Thoracic aorta endothelial cell (primary cell): ENCODE measurements around the gene MSLN. TPM values are rescaled to one million over a fixed set of nuclear protein-coding genes. Genes with fewer than 3 reads are reported as not detected.

Experiments used
- small RNA-seq: library from RNA; depleted of rRNA; stranded (forward); fragments of <200 nt; gene quantifications from one replicate; pipeline ENCODE3, GENCODE V24; 2012
- total RNA-seq: library from RNA; depleted of rRNA; stranded (reverse); fragments of >200 nt; gene quantifications from 2 replicates; pipeline ENCODE4 v1.2.3, GENCODE V29; 2012

Gene MSLN
- total RNA-seq: not detected in 2 replicates

GRCh38 chr16:760545-761343 is at the start of gene MSLN:
TSS of gene MSLN (plus strand) at chr16:760734. CDS start at chr16:762681, 1,947 bp downstream.

GRCh38 chr16:714558-715476 is 45.7 kb upstream of the MSLN start, which contains the start of gene METRN:
TSS of gene METRN (plus strand) at chr16:715118. CDS start at chr16:715290, 172 bp downstream.

GRCh38 chr16:720990-721764 is 39.4 kb upstream of the MSLN start, which contains the start of gene ANTKMT:
TSS of gene ANTKMT (plus strand) at chr16:721146. CDS start at chr16:721275, 129 bp downstream.

GRCh38 chr16:726438-727290 is 33.9 kb upstream of the MSLN start, which contains the start of the genes CCDC78 and HAGHL:
TSS of gene CCDC78 (minus strand) at chr16:726443. CDS start at chr16:726367, 76 bp downstream.
TSS of gene HAGHL (plus strand) at chr16:727106. CDS start at chr16:727510, 404 bp downstream.

GRCh38 chr16:740764-741505 is 19.6 kb upstream of the MSLN start, which contains the start of gene CIAO3:
TSS of gene CIAO3 (minus strand) at chr16:740997. CDS start at chr16:740985, 12 bp downstream.

GRCh38 chr16:787978-788398 is 27.5 kb downstream of the MSLN start, which contains the start of gene RPUSD1:
TSS of gene RPUSD1 (minus strand) at chr16:788381. CDS start at chr16:787737, 644 bp downstream.

DNA sequence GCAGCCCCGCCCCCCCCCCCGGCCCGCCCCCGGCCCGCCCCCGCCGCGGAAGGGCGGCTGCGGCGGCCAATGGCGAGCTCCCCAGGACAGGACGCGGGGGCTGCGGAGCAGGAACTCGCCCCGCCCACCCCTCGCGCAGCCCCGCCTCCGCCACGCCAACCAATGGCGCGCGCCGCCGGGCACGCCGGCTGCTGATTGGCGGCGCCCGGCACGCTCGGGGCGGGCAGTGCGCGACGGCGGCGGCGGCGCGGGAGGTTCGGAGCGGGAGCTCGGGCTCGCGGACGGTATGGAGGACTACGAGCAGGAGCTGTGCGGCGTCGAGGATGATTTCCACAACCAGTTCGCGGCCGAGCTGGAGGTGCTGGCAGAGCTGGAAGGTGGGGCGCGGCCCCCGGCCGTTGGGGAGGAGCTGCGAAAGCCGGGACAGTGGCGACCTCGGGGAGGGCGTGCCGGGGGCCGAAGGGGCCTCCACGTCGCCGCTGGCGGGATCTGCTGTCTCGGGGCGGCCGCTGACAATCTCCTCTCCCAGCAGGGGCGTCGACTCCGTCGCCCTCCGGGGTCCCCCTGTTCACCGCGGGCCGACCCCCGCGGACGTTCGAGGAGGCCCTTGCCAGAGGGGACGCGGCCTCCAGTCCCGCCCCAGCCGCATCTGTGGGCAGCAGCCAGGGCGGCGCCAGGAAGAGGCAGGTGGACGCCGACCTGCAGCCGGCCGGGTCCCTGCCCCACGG is 28.0 kb downstream of the MSLN start, which contains the start of gene CHTF18:
CHTF18 (plus strand) TSS at position 222 of the 728 bp plus-strand sequence; CDS start at position 287, 65 bp downstream.

DNA sequence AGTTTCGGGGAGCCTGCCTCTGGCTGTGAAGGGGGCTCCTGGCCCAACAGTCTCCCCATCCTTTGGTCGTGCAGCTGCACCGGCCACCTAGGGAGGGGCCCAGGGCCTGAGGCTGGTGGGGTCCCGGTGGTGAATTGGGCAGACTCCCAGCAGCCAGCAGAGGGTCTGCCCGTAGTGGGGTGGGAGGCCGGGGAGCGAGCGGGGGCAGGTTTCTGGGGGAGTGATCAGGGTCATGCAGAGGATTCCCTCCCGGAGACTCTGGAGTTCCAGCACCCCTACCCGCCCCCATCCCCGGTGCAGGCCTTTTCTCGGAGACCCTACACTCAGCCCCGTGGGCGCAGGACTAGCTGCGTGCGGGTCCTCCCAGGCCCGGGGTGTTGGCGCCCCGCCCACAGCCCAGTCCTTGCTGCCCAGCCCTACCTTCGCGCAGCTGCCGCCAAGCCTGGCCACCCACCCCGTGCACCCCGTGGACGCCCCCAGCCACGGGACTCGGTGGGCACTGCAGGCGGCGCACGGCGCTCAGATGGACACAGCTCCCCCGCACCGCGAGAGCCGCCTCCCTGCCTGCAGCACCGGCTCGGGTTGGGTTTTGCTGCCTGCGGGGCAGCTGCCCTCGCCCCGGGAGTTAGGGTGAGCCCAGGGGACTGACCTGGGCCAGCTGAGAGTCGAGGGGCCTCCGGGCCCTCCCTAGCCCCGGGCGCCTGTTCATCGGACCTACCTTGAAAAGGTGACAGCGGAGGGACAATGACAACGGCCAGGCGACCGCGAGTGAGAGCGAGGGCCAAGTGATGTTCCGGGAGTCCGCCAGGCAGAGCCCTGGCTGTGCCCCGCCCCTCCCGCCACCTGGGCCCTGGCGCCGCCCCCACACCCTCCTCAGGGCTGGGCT is 39.7 kb downstream of the MSLN start, which contains the start of gene GNG13:
GNG13 (minus strand) TSS at position 787 of the 886 bp plus-strand sequence. CDS start 1,657 bp downstream, outside the sequence.

Small RNA genes within 50 kb of the gene (small RNA-seq; reads per million reads assigned to genes)
- gene MIR662: not detected

Other genes starting within 250 kb of the MSLN start
- gene CAPN15, start 233.0 kb upstream of the MSLN start, total RNA-seq: 42.2 and 70.2 TPM in 2 replicates
- 0.07 TPM in 1 of 2 replicates, not detected in the other for gene PRR35, start 200.3 kb upstream of the MSLN start, total RNA-seq
- gene NHLRC4, start 193.7 kb upstream of the MSLN start, total RNA-seq: 0.86 and 1.1 TPM in 2 replicates
- gene PIGQ, start 190.8 kb upstream of the MSLN start, total RNA-seq: 24.9 and 30.7 TPM in 2 replicates
- gene RAB40C, start 170.7 kb upstream of the MSLN start, total RNA-seq: 11.2 and 13.9 TPM in 2 replicates
- 0.13 and 0.22 TPM in 2 replicates for gene WFIKKN1, start 129.7 kb upstream of the MSLN start, total RNA-seq
- 87.8 and 119 TPM in 2 replicates for gene METTL26, start 124.4 kb upstream of the MSLN start, total RNA-seq
- gene MCRIP2, start 118.9 kb upstream of the MSLN start, total RNA-seq: 14.1 TPM in 2 replicates
- gene WDR90, start 111.4 kb upstream of the MSLN start, total RNA-seq: 14.6 and 26.4 TPM in 2 replicates
- gene RHOT2, start 92.6 kb upstream of the MSLN start, total RNA-seq: 42.6 and 43.9 TPM in 2 replicates
- gene RHBDL1, start 85.1 kb upstream of the MSLN start, total RNA-seq: 0.27 and 0.29 TPM in 2 replicates
- gene STUB1, start 80.3 kb upstream of the MSLN start, total RNA-seq: 77.6 and 98.1 TPM in 2 replicates
- gene JMJD8, start 76.4 kb upstream of the MSLN start, total RNA-seq: 34.8 and 47.0 TPM in 2 replicates
- gene WDR24, start 70.3 kb upstream of the MSLN start, total RNA-seq: 6.4 and 8.0 TPM in 2 replicates
- gene FBXL16, start 54.9 kb upstream of the MSLN start, total RNA-seq: 0.65 and 0.66 TPM in 2 replicates
- 9.4 and 18.7 TPM in 2 replicates for gene METRN, start 45.6 kb upstream of the MSLN start, total RNA-seq
- gene ANTKMT, start 39.6 kb upstream of the MSLN start, total RNA-seq: 23.0 and 32.0 TPM in 2 replicates
- 0.93 and 1.0 TPM in 2 replicates for gene CCDC78, start 34.3 kb upstream of the MSLN start, total RNA-seq
- gene HAGHL, start 33.6 kb upstream of the MSLN start, total RNA-seq: 5.6 and 7.7 TPM in 2 replicates
- gene CIAO3, start 19.7 kb upstream of the MSLN start, total RNA-seq: 24.5 and 28.3 TPM in 2 replicates
- 31.8 and 38.6 TPM in 2 replicates for gene RPUSD1, start 27.6 kb downstream of the MSLN start, total RNA-seq
- 22.1 and 49.1 TPM in 2 replicates for gene CHTF18, start 27.9 kb downstream of the MSLN start, total RNA-seq
- not detected in 2 replicates for gene GNG13, start 40.0 kb downstream of the MSLN start, total RNA-seq
- 7.7 and 13.4 TPM in 2 replicates for gene LMF1, start 210.2 kb downstream of the MSLN start, total RNA-seq
- gene SOX8, start 221.0 kb downstream of the MSLN start, total RNA-seq: 0.29 and 0.40 TPM in 2 replicates